Fibroblast of mammary gland (primary cell): Measurements from ENCODE around the gene PLXNB1.

Source experiments
- DNase-seq: peaks from one replicate; pipeline ENCODE4 v3.0.0-alpha.2; 2010; ENCODE audit warnings: low read depth
- H3K4me3 ChIP-seq: 2 replicates; pipeline ENCODE4 v1.5.1; 2011; ENCODE audit warnings: low read depth, mild to moderate bottlenecking, low read length, moderate library complexity; ENCODE audit not compliant: control insufficient read depth
- CTCF ChIP-seq: conservative IDR thresholded peaks from 2 replicates; pipeline ENCODE4 v1.5.1; 2011; ENCODE audit warnings: low read depth, low read length, inconsistent platforms; ENCODE audit not compliant: control insufficient read depth, insufficient read depth

Gene PLXNB1

GRCh38 chr3:48428572-48429316 lies 1.1 kb downstream of the PLXNB1 start:
- DNase-seq: no peak
- TF ChIP-seq CTCF: no peak
- H3K4me3 ChIP-seq: peak overlapping the region; percentile 61

- peak overlapping the region; percentile 61 for H3K4me3 ChIP-seq
- no peak for TF ChIP-seq CTCF
- DNase-seq: no peak
Measured at GRCh38 chr3:48428088-48428571, 1.8 kb downstream of the PLXNB1 start.

GRCh38 chr3:48427630-48427962 lies 2.3 kb downstream of the PLXNB1 start:
- TF ChIP-seq CTCF: no peak
- H3K4me3 ChIP-seq: no peak overlapping the region
- no peak for DNase-seq

- no peak overlapping the region for H3K4me3 ChIP-seq
- no peak for TF ChIP-seq CTCF
- DNase-seq: no peak
Measured at GRCh38 chr3:48426944-48427629, 2.8 kb downstream of the PLXNB1 start.

GRCh38 chr3:48426401-48426909 lies 3.4 kb downstream of the PLXNB1 start:
- no peak for TF ChIP-seq CTCF
- DNase-seq: no peak
- H3K4me3 ChIP-seq: no peak overlapping the region

- DNase-seq: no peak
- H3K4me3 ChIP-seq: no peak overlapping the region
- no peak for TF ChIP-seq CTCF
Measured at GRCh38 chr3:48425281-48425812, 4.5 kb downstream of the PLXNB1 start.
